HG02642 (cell line): Measurements from ENCODE around the gene FURIN.
"Not testable (repeated sequence)": the region's sequence is repeated elsewhere in the genome, so short reads cannot be mapped to it uniquely, and the experiment has no call there.

Experiments
- ATAC-seq: cut with Tn5 transposase; IDR thresholded peaks from one replicate; pipeline ENCODE4 v1.9.1; 2021; ENCODE audit warnings: mild to moderate bottlenecking; ENCODE audit not compliant: unreplicated experiment, poor library complexity

The FURIN gene

GRCh38 chr15:90866800-90867199, 1.6 kb upstream of the FURIN start:
- ATAC-seq = no peak

GRCh38 chr15:90869140-90869541, 753 bp downstream of the FURIN start:
- no peak for ATAC-seq

GRCh38 chr15:90869601-90870353, 1.4 kb downstream of the FURIN start:
- no peak for ATAC-seq

DNA sequence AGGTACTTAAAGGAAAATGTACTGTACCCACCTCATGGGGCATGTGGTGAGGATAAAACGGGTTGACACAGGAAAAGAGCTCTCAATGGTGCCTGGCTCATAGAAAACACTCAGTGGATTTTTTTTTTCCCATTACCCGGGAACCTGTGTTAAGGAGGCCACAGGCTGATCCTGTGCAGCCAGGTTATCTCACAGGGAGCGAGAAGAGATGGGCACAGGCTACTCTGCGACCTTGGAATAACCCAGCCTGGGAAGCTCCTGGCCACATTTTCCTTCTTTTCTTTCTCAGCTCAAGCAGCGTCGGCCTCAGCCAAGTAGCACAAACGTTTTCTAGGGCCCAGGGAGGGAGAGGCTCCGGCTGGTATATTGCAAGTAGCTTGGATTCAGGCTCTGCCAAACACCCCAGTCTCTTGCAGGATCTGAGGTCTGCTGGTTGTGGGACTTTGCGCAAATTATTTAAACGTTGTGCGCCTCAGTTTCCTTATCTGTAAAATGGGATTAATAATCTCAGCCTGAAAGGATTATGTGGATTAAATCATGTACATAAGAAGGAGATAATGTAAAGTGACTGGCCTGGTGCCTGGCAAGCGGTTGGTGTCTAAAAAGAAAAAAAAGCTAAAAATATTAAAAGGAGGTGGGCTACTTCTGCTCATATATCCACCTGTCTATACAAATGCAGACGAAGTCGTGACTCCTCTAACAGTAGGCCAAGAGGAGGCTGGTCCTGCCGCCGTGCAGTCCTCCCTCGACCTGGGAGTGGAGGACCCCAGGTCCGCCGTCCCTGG, 2.2 kb downstream of the FURIN start:
- ATAC-seq = no peak

DNA sequence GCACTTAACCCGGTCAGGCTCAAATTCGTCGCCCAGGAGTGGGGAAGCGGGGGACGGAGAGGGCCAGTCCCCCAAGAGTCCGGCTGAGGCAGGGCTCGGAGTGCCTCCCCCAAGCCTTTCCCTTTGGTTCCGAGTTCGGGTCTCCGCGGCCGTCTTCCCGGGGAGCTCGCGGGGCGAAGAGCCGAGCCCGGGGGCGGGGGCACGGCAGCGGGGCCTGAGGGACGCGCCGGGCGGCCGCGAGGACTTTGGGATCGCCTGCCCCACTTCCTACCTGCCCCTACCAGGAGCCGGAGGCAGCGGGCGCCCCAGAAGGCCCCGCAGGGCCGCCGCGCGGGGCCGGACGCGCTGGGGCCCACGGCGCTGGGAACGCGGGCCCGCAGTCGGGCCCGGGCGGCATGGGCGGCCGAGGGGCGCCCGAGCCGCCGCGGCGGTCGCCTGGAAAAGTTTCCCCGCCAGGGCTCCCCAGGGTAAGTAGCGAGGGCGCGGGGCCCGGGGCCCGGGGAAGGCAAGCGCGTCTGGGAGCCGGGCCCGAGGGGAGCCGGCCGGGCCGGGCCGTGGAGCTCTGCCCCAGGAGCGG, 2.8 kb downstream of the FURIN start:
- ATAC-seq = peak; percentile 30

GRCh38 chr15:90871716-90872485, 3.5 kb downstream of the FURIN start:
- ATAC-seq = peak; percentile 36

- ATAC-seq = no peak
These were observed 4.2 kb downstream of the FURIN start for GRCh38 chr15:90872486-90873184.

GRCh38 chr15:90873488-90873997, 5.2 kb downstream of the FURIN start:
- ATAC-seq = no peak

- no peak for ATAC-seq
These were observed 5.7 kb downstream of the FURIN start for GRCh38 chr15:90873998-90874605.

DNA sequence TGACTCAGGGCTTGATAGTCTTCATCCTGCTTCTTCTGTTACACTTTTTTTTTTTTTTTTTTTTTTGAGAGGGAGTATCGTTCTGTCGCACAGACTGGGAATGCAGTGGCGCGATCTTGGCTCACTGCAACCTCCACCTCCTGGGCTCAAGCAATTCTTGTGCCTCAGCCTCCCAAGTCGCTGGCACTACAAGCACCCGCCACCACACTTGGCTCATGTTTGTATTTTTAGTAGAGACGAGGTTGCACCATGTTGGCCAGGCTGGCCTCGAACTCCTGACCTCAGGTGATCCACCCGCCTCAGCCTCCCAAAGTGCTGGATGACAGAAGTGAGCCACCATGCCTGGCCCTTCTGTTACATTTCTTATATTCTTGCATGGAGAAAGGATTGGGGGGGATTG, 6.6 kb downstream of the FURIN start:
- ATAC-seq = not testable (repeated sequence)

DNA sequence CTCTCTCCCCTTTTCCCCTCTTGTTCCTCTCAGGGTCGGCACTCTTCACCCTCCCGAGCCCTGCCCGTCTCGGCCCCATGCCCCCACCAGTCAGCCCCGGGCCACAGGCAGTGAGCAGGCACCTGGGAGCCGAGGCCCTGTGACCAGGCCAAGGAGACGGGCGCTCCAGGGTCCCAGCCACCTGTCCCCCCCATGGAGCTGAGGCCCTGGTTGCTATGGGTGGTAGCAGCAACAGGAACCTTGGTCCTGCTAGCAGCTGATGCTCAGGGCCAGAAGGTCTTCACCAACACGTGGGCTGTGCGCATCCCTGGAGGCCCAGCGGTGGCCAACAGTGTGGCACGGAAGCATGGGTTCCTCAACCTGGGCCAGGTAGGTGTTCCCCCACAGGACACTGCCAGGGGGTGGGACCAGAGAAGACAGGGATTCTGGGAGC, 7.2 kb downstream of the FURIN start:
- no peak for ATAC-seq

DNA sequence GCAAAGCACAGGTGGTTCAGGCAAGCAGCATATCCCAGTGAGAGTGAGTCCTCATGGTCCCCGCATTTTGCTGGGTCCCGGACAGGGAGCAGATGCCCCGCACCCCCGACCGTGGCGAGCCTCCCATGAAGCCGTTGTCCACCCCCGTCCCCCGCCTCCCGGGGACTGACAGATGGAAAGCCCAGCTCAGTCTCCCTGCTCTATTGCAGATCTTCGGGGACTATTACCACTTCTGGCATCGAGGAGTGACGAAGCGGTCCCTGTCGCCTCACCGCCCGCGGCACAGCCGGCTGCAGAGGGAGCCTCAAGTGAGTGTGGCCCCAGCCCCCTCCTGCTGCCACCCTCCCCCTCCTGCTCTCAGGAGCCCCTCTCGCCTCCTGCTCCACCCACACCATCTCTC, 7.7 kb downstream of the FURIN start:
- no peak for ATAC-seq

DNA sequence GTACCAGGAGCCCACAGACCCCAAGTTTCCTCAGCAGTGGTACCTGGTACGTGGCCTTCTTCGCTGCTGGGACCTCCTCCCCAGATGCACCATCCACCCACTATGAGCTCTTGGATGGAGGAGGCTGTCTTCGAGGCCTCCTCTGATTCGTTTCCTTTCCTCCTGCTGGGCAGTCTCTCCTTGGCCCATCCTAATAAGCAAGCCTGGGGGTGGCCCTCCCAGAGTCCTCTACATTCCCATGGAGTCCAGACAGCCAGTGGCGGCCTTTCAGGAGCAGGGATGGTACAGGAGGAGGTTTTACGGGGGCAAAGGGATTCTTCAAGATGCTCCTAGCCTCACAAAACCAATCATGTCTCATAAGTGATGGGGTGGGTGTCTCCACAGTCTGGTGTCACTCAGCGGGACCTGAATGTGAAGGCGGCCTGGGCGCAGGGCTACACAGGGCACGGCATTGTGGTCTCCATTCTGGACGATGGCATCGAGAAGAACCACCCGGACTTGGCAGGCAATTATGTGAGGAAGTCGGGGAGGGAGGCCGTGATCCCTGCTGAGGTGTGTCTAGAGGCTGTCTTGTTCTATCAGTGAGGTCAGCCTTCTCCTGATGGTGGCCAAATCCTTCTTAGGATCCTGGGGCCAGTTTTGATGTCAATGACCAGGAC, 8.3 kb downstream of the FURIN start:
- ATAC-seq = no peak

DNA sequence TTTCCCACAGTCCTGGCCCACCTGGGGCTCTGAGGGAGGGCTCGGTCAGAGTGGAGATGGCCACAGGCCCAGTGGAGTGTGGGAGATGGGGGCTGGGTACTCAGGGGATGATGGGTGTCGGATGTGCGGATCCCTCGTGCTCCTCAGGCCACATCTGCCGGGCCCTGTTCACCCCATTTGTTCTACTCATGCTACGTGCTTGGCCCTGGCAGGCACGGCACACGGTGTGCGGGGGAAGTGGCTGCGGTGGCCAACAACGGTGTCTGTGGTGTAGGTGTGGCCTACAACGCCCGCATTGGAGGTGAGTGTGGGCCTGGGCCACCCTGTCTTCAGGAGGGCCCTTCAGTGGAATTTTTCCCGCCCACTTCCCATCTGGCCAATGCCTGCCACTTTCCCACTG, 8.9 kb downstream of the FURIN start:
- no peak for ATAC-seq

GRCh38 chr15:90877996-90878395, 9.6 kb downstream of the FURIN start:
- no peak for ATAC-seq

DNA sequence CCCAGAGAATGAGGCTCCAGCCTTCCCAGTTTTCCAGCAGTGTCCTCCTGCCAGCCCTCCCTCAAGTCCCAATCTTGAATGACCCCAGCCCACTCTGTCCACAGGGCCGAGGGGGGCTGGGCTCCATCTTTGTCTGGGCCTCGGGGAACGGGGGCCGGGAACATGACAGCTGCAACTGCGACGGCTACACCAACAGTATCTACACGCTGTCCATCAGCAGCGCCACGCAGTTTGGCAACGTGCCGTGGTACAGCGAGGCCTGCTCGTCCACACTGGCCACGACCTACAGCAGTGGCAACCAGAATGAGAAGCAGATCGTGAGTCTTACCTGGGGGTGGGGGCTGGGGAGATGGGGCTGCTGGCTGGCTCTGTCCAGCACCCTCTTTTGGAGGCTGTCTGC, 10.3 kb downstream of the FURIN start:
- no peak for ATAC-seq

GRCh38 chr15:90879730-90880366, 11.5 kb downstream of the FURIN start:
- no peak for ATAC-seq

GRCh38 chr15:90880381-90881145, 12.2 kb downstream of the FURIN start:
- no peak for ATAC-seq
